Activated T-helper 1 cell treated with anti-CD3 and anti-CD28 coated beads, Interleukin-12 subunit alpha, Interleukin-12 subunit beta, Interleukin-2, Interleukin-4 antibody, amounts not matched to agents 30 ng/mL and 10 ng/mL and 1 ng/mL, durations not matched to agents 14 hours and 24 hours and 36 hours (primary cell): Measurements from ENCODE around the gene RFX3. TPM values are rescaled to one million over a fixed set of nuclear protein-coding genes. Genes with fewer than 3 reads are reported as not detected.

Source experiments
- DNase-seq: peaks from one replicate; pipeline ENCODE4 v3.0.0; 2021; ENCODE audit warnings: low spot score
- H3K27ac Mint-ChIP-seq: one replicate; pipeline ENCODE4 v1.8.0; 2021; ENCODE audit warnings: mild to moderate bottlenecking, mixed read lengths
- H3K27me3 Mint-ChIP-seq: one replicate; pipeline ENCODE4 v1.8.0; 2022; ENCODE audit warnings: mild to moderate bottlenecking, moderate library complexity, mixed read lengths; ENCODE audit not compliant: insufficient read depth
- H3K36me3 Mint-ChIP-seq: one replicate; pipeline ENCODE4 v1.8.0; 2021; ENCODE audit warnings: low read depth, mixed read lengths
- H3K4me1 Mint-ChIP-seq: one replicate; pipeline ENCODE4 v1.8.0; 2021; ENCODE audit warnings: low read depth, mixed read lengths
- H3K4me3 Mint-ChIP-seq: one replicate; pipeline ENCODE4 v1.8.0; 2021; ENCODE audit warnings: mild to moderate bottlenecking, moderate library complexity, mixed read lengths
- H3K9me3 Mint-ChIP-seq: one replicate; pipeline ENCODE4 v1.8.0; 2021; ENCODE audit warnings: mixed read lengths
- intact Hi-C: fragments of 100-400 bp; cut with micrococcal nuclease; formaldehyde crosslinking; loops from one replicate; pipeline ENCODE4 v1.15.1; 2024
- total RNA-seq: library from RNA; stranded (reverse); gene quantifications from 2 replicates; pipeline ENCODE4 v1.2.3, GENCODE V29; 2022

The RFX3 gene
- total RNA-seq, 1 donor from 2014 or later = 11.3 TPM

- peaks cover 16% of the 10 kb centered on the region for H3K4me1 Mint-ChIP-seq
- intact Hi-C loops = loop anchor here (5.0 kb wide), 1 partner anchor 126 kb away; no protein-coding TSS in a partner anchor
- DNase-seq = no peak
- no peaks in the 10 kb centered on the region for H3K27me3 Mint-ChIP-seq
- H3K9me3 Mint-ChIP-seq = no peaks in the 10 kb centered on the region
- no peak overlapping the region for H3K27ac Mint-ChIP-seq
- H3K36me3 Mint-ChIP-seq = peaks cover 5% of the 10 kb centered on the region
- H3K4me3 Mint-ChIP-seq = no peak overlapping the region
These were observed 269.1 kb downstream of the RFX3 start for GRCh38 chr9:3256571-3257330.

DNA sequence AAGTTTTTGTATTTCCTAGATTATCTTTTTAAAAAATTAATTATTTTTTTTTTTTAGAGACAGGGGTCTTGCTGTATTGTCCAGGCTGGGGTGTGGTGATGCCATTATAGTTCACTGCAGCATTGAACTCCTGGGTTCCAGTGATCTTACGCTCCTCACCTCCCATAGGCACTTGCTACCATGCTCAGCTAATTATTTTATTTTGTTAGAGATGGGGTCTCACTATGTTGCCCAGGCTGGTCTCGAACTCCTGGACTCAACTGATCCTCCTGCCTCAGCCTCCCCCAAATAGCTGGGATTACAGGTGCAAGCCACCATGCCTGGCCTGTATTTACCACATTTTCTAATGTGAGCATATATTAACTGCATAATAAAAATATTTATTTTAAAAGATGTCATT is 274.5 kb downstream of the RFX3 start:
- H3K4me3 Mint-ChIP-seq = no peak overlapping the region
- H3K36me3 Mint-ChIP-seq = peaks cover 2% of the 10 kb centered on the region
- H3K27me3 Mint-ChIP-seq = no peaks in the 10 kb centered on the region
- H3K27ac Mint-ChIP-seq = no peak overlapping the region
- H3K4me1 Mint-ChIP-seq = no peaks in the 10 kb centered on the region
- H3K9me3 Mint-ChIP-seq = no peaks in the 10 kb centered on the region
- no peak for DNase-seq
- intact Hi-C loops = no loop called here

DNA sequence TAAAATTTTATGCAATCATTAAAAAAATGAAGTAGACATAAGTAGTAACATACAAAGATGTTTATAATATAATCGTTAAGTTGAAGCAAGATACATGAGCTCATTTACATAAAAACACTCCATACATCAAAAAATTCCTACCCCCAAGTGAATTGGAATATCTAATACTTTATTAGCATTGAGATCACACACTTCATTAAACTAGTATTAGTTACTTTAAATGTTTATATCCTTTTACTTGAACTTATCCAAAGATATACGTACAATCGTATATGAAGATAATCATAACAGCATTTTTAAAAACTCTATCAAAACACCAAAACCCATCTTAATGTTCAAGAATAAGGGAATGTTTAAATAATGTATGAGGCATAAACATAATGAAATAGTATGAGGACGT is 275.1 kb downstream of the RFX3 start:
- Mint-ChIP-seq H3K4me1 (no peaks in the 10 kb centered on the region), H3K27me3 (no peaks in the 10 kb centered on the region), H3K9me3 (no peaks in the 10 kb centered on the region), H3K27ac (no peak overlapping the region), H3K36me3 (peaks cover 2% of the 10 kb centered on the region), H3K4me3 (no peak overlapping the region)
- no peak for DNase-seq
- intact Hi-C loops = no loop called here

DNA sequence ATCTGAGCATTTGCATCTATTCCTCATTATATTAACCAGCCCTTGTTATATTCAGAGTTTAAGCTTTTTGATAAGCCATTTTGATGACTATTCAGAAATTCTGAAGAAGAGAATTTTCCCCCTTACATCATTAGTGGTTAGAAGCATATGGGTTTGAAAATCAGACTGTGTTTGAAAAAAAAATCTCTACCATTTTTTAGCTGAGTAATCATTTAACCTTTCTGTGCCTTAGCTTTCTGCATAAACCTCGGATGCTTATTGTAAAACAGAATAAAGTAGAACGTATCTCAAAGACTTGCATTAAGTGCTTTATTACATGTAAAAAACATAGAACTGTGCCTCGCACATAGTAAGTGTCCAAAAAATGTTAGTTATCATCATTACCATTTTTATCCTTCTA is 278.6 kb downstream of the RFX3 start:
- H3K4me3 Mint-ChIP-seq = no peak overlapping the region
- no peaks in the 10 kb centered on the region for H3K9me3 Mint-ChIP-seq
- H3K36me3 Mint-ChIP-seq = no peaks in the 10 kb centered on the region
- DNase-seq = no peak
- intact Hi-C loops = no loop called here
- H3K27me3 Mint-ChIP-seq = no peaks in the 10 kb centered on the region
- H3K4me1 Mint-ChIP-seq = no peaks in the 10 kb centered on the region
- no peak overlapping the region for H3K27ac Mint-ChIP-seq

DNA sequence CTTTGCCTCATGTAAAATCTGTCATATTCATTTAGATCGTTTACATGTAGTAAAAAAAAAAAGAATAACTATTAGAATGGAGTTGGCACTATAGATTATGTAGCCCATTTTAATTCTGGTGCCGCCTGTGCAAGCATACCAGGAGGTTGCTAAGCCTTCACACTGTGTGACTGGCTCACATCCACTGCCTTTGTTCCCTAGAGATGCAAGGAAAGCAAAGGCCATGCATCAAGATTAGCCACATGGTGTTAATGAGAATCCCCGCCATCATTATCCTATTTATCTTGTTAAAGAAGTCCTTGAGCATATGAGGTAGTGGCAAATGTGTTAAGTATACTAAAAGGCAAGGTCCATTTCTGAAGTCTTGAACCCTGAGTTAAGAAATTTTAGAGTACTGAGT is 279.6 kb downstream of the RFX3 start:
- no peak overlapping the region for H3K4me3 Mint-ChIP-seq
- no peaks in the 10 kb centered on the region for H3K4me1 Mint-ChIP-seq
- no peaks in the 10 kb centered on the region for H3K36me3 Mint-ChIP-seq
- H3K9me3 Mint-ChIP-seq = no peaks in the 10 kb centered on the region
- DNase-seq = no peak
- intact Hi-C loops = no loop called here
- H3K27me3 Mint-ChIP-seq = no peaks in the 10 kb centered on the region
- no peak overlapping the region for H3K27ac Mint-ChIP-seq

DNA sequence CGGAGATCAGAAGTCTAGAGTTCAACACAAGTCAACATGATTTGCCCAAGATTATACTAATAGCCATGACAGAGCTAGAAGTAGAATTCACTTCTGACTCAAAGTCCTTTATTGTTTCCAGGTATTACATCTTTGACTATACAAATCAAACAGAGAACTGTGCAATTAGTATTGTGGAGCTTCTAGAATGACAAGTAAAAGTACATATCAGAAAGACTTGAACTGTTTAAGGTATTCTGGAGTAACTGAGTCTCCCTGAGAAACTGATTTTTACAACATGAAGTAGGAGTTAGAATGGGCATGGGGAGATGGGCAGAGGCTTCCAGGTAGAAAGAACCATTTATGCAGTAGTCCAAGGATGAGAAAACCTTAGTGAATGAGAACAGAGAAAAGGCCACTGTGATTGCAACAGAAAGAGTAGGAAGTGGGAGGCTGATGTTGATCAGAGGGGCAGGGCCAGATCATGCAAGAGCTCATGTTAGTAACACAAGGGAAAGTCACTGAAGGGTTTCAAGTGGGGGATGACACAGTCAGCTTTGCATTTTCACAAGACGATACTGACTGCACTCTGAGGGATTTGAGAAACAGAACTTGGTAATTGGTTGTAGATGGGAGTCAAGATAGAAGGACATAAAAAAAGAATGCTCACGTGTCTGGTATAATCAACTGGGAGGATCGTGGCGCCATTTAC is 280.7 kb downstream of the RFX3 start:
- Mint-ChIP-seq H3K36me3 (no peaks in the 10 kb centered on the region), H3K9me3 (no peaks in the 10 kb centered on the region), H3K4me1 (no peaks in the 10 kb centered on the region), H3K27me3 (no peaks in the 10 kb centered on the region), H3K27ac (no peak overlapping the region), H3K4me3 (no peak overlapping the region)
- DNase-seq = no peak
- intact Hi-C loops = loop anchor here (5.0 kb wide), 2 partner anchors 282 to 872 kb away; partner anchors contain the start of gene RFX3

GRCh38 chr9:3243683-3244082 is 282.1 kb downstream of the RFX3 start:
- H3K4me1 Mint-ChIP-seq = no peaks in the 10 kb centered on the region
- DNase-seq = no peak
- H3K27me3 Mint-ChIP-seq = no peaks in the 10 kb centered on the region
- H3K4me3 Mint-ChIP-seq = no peak overlapping the region
- intact Hi-C loops = loop anchor here (5.0 kb wide), 2 partner anchors 284 to 874 kb away; partner anchors contain the start of gene RFX3
- H3K36me3 Mint-ChIP-seq = no peaks in the 10 kb centered on the region
- H3K9me3 Mint-ChIP-seq = no peaks in the 10 kb centered on the region
- H3K27ac Mint-ChIP-seq = no peak overlapping the region

DNA sequence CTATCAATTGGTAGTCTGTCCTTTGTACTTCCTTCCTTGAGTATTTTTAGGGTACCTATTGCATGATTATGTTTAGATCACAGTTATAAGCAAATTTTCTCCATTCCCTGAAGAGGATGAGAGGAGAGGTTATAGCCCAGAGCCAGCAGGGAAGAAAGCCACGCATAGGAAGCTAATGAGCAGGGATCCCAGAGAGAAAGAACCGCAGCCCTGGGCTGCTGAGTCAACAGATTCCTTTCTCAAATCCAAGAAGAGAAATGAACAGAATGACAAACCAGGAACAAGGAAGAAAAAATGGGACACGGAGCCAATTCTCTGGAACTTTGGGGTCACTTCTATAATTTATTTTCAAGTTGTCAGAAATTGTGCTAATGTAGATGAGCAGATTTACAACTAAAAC is 284.5 kb downstream of the RFX3 start:
- Mint-ChIP-seq H3K36me3 (no peaks in the 10 kb centered on the region), H3K9me3 (no peaks in the 10 kb centered on the region), H3K27ac (no peak overlapping the region), H3K4me3 (no peak overlapping the region), H3K4me1 (no peaks in the 10 kb centered on the region), H3K27me3 (no peaks in the 10 kb centered on the region)
- DNase-seq = no peak
- intact Hi-C loops = loop anchor here (2.0 to 5.0 kb wide), 3 partner anchors 286 to 1126 kb away; partner anchors contain the start of gene RFX3

DNA sequence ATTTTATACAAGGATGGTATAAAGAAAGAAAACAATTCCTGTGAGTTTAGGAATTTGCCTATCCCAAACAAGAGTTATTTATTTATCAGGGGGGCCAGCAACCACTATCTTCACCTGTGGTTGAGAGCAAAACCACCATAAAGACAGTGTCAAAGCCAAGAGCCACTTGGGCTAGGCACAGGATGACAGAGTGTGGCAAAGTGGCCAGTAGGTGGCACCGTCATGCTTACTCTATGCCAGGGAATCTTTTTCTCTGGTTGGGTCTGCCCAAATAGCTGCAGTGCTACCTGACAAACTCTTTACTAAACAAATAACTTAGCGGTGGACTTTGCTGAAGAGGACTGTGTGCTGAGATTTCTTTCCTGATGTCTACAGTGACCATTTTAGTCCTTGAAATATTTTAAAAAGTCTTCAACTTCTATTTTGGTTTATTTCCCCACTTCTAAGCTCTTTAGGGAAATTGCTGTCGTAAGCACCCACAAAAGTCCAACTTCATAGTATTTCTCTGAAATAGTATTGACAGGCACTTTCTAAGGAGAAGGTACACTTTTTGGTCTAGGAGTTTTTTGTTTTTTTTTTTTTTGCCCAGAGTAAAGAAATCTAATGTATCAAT is 285.0 kb downstream of the RFX3 start:
- Mint-ChIP-seq H3K36me3 (no peaks in the 10 kb centered on the region), H3K27ac (no peak overlapping the region), H3K9me3 (no peaks in the 10 kb centered on the region), H3K4me3 (no peak overlapping the region), H3K4me1 (no peaks in the 10 kb centered on the region), H3K27me3 (no peaks in the 10 kb centered on the region)
- peak; percentile 25 for DNase-seq
- intact Hi-C loops = loop anchor here (1.0 to 5.0 kb wide), 5 partner anchors 201 to 1135 kb away; partner anchors contain the start of gene RFX3

- peaks cover 2% of the 10 kb centered on the region for H3K36me3 Mint-ChIP-seq
- no peak overlapping the region for H3K4me3 Mint-ChIP-seq
- no peaks in the 10 kb centered on the region for H3K27me3 Mint-ChIP-seq
- intact Hi-C loops = no loop called here
- H3K4me1 Mint-ChIP-seq = no peaks in the 10 kb centered on the region
- H3K9me3 Mint-ChIP-seq = no peaks in the 10 kb centered on the region
- no peak for DNase-seq
- H3K27ac Mint-ChIP-seq = no peak overlapping the region
These were observed 286.6 kb downstream of the RFX3 start for GRCh38 chr9:3239240-3239639.

DNA sequence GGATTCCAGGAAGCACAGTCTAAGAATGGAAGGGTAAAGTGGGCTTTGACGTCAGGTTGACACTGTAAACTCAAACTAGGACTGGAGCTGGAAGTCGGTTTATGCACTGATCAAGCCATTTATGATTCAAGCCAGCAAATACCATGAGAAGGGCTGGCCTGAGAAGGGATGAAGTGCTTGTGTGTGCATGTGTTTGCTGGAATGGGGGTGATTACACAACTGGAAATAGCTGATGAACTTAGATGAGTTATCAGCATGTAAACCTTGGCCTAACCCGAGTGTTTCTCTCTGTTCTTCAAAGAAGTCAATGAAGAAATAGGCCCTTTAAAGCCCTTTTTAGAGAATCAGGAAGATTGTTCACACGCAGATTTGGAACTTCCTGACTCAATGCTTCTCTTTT is 287.6 kb downstream of the RFX3 start:
- intact Hi-C loops = no loop called here
- H3K9me3 Mint-ChIP-seq = no peaks in the 10 kb centered on the region
- no peak overlapping the region for H3K4me3 Mint-ChIP-seq
- no peaks in the 10 kb centered on the region for H3K4me1 Mint-ChIP-seq
- DNase-seq = no peak
- H3K36me3 Mint-ChIP-seq = peaks cover 2% of the 10 kb centered on the region
- H3K27me3 Mint-ChIP-seq = no peaks in the 10 kb centered on the region
- no peak overlapping the region for H3K27ac Mint-ChIP-seq

DNA sequence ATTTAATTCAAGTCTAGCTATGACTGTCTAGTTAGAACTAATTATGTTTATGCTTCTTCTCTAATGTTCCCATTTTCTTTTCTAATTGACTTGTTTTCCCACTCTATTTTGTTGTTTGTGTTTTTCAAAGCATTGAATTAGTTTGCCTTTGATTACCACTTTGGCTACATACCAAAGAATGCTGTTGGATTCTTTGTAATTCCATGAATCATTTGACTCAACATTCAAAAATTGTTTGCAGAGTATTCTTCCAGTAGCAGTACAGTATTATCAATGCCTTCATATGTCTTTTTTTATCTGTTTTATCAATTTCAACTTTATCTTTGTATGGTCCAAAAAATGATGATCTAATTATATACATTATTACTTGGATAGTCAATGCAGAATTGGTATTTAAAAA is 288.7 kb downstream of the RFX3 start:
- H3K27ac Mint-ChIP-seq = no peak overlapping the region
- H3K27me3 Mint-ChIP-seq = no peaks in the 10 kb centered on the region
- no peak overlapping the region for H3K4me3 Mint-ChIP-seq
- intact Hi-C loops = no loop called here
- no peak for DNase-seq
- H3K4me1 Mint-ChIP-seq = no peaks in the 10 kb centered on the region
- peaks cover 2% of the 10 kb centered on the region for H3K36me3 Mint-ChIP-seq
- no peaks in the 10 kb centered on the region for H3K9me3 Mint-ChIP-seq

DNA sequence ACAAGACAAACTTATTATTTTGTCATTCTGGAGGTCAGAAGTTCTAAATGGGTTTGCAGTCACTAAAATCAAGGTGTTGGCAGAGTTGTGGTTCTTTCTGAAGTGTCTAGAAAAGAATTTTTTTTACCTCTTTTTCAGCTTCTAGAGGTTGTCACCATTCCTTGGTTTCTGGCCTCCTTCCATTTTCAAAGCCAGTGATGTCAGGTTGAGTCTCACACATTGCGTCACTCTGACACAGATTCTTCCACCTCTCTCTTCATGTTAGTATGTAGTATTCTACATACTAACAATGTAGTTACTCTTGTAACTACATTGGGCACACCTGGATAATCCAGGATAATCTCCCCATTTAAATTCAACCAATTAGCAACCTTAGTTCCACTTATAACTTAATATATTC is 290.3 kb downstream of the RFX3 start:
- Mint-ChIP-seq H3K4me3 (no peak overlapping the region), H3K27ac (no peak overlapping the region), H3K27me3 (no peaks in the 10 kb centered on the region), H3K4me1 (no peaks in the 10 kb centered on the region), H3K36me3 (peaks cover 2% of the 10 kb centered on the region), H3K9me3 (no peaks in the 10 kb centered on the region)
- intact Hi-C loops = no loop called here
- no peak for DNase-seq
